K562 (cell line): ENCODE measurements around the gene SHF. TPM values are rescaled to one million over a fixed set of nuclear protein-coding genes. Genes with fewer than 3 reads are reported as not detected.

ENCODE experiments used
- ATAC-seq: fragments of 200-7000 bp; cut with Tn5 transposase; 3 replicates; pipeline ENCODE4 v1.9.1; 2020; ENCODE audit warnings: moderate library complexity
- BruUV-seq: library from RNA; stranded (reverse); fragments of 400-500 nt; replicated peaks from 2 replicates; lab custom pipeline; 2021; lab: Mats Ljungman, UMichigan
- CTCF ChIA-PET: fragments of 300-600 bp; formaldehyde crosslinking; extraction: SDS; loops from one replicate; lab custom pipeline; 2021; ENCODE audit warnings: low intra/inter-chr PET ratio; lab: Yijun Ruan, JAX
- POLR2A ChIA-PET: fragments of 300-600, 350-650 bp; sonication (Branson Sonifier 250); formaldehyde crosslinking; extraction: SDS; loops from one replicate; lab custom pipeline; 2021; ENCODE audit warnings: antibody characterized with exemption, inconsistent platforms; lab: Yijun Ruan, JAX
- DNase-seq, 4 experiments: peaks; one replicate each; pipeline versions ENCODE4 v3.0.0 to v3.0.0-alpha.2; 2011 to 2018; ENCODE audit warnings: low spot score in 3 of 4, mixed read lengths in 3 of 4; ENCODE audit errors: extremely low read depth in 1 of 4
- FAIRE-seq: peaks from 2 replicates; lab custom pipeline; 2011; peaks lifted over from hg19 to GRCh38; lab: Jason Lieb, UNC
- H2AFZ ChIP-seq: 2 replicates; pipeline ENCODE4 v1.6.0; 2011; ENCODE audit warnings: low read depth, low read length, control low read depth, inconsistent platforms
- H3K27ac ChIP-seq: fragments of 200-600 bp; 3 replicates; pipeline ENCODE4 v1.8.0; 2011; ENCODE audit warnings: low read depth, mild to moderate bottlenecking, control low read depth, inconsistent platforms, low read length, moderate library complexity, mixed read lengths; ENCODE audit errors: extremely low read depth
- H3K27me3 ChIP-seq, 2 experiments: fragments of 300-600 bp in 1 of 2; 2 replicates in 1 of 2; 3 replicates in 1 of 2; pipeline versions ENCODE4 v1.6.0 to v1.8.0; 2011; ENCODE audit warnings: inconsistent platforms in 2 of 2, low read length in 2 of 2, mild to moderate bottlenecking in 1 of 2, mixed read lengths in 1 of 2, moderate library complexity in 1 of 2; ENCODE audit not compliant: control insufficient read depth in 2 of 2, insufficient read depth in 2 of 2
- H3K36me3 ChIP-seq: fragments of 300-600 bp; 3 replicates; pipeline ENCODE4 v1.8.0; 2011; ENCODE audit warnings: mild to moderate bottlenecking, low read length, inconsistent platforms; ENCODE audit not compliant: control insufficient read depth, insufficient read depth
- H3K4me1 ChIP-seq, 2 experiments: fragments of 200-600 bp in 1 of 2; replicated peaks in 1 of 2; 2 replicates in 1 of 2; 3 replicates in 1 of 2; pipeline versions ENCODE4 v1.5.1 to v1.8.0; 2011; ENCODE audit warnings: inconsistent platforms in 2 of 2, low read length in 2 of 2, mild to moderate bottlenecking in 1 of 2, mixed read lengths in 1 of 2, moderate library complexity in 1 of 2; ENCODE audit not compliant: control insufficient read depth in 2 of 2, insufficient read depth in 2 of 2
- H3K4me2 ChIP-seq: 2 replicates; pipeline ENCODE4 v1.6.1; 2011; ENCODE audit warnings: low read length, control low read depth, inconsistent platforms, mixed read lengths; ENCODE audit not compliant: insufficient read depth
- H3K4me3 ChIP-seq: fragments of 200-600 bp; sonication (generic), shearing (Covaris generic); 2 replicates; pipeline ENCODE4 v1.5.1; 2016; ENCODE audit warnings: control low read depth, inconsistent platforms
- H3K79me2 ChIP-seq: fragments of 200-600 bp; 3 replicates; pipeline ENCODE4 v1.8.0; 2011; ENCODE audit warnings: low read length, inconsistent platforms; ENCODE audit not compliant: control insufficient read depth, insufficient read depth
- H3K9ac ChIP-seq, 2 experiments: 2 replicates each; pipeline versions ENCODE4 v1.6.0 to v1.6.1; 2011; ENCODE audit warnings: low read depth in 2 of 2, low read length in 2 of 2, control low read depth in 1 of 2, inconsistent platforms in 1 of 2, mild to moderate bottlenecking in 1 of 2, mixed read lengths in 1 of 2; ENCODE audit not compliant: insufficient read depth in 1 of 2
- H3K9me1 ChIP-seq: one replicate; pipeline ENCODE4 v1.6.0; 2011; ENCODE audit warnings: inconsistent platforms, mild to moderate bottlenecking, low read length, moderate library complexity; ENCODE audit not compliant: control insufficient read depth, insufficient read depth
- H3K9me3 ChIP-seq: replicated peaks from 2 replicates; pipeline ENCODE4 v1.5.1; 2011; ENCODE audit warnings: low read depth, low read length, inconsistent platforms; ENCODE audit not compliant: control insufficient read depth, insufficient read depth
- H4K20me1 ChIP-seq: replicated peaks from 2 replicates; pipeline ENCODE4 v1.6.1; 2011; ENCODE audit warnings: low read length, inconsistent platforms, mixed read lengths; ENCODE audit not compliant: control insufficient read depth, insufficient read depth
- CBX1 ChIP-seq: sonication (generic); IDR thresholded peaks from 2 replicates; pipeline ENCODE4 v1.6.1; 2016; ENCODE audit warnings: antibody characterized with exemption, low read depth, mild to moderate bottlenecking
- MEIS2 ChIP-seq: fragments of 450-650 bp; IDR thresholded peaks from 2 replicates; pipeline ENCODE4 v1.6.1; 2014; ENCODE audit warnings: mild to moderate bottlenecking; ENCODE audit not compliant: partially characterized antibody
- NFRKB ChIP-seq: fragments of 450-650 bp; IDR thresholded peaks from 2 replicates; pipeline ENCODE4 v1.6.1; 2016; ENCODE audit warnings: low read depth
- THAP12 ChIP-seq: fragments of 250-450 bp; sonication (Bioruptor Pico); IDR thresholded peaks from 2 replicates; pipeline ENCODE4 v1.9.0; 2021; ENCODE audit warnings: mild to moderate bottlenecking, inconsistent platforms
- WGBS: fragments of 100-300 bp; shearing (Covaris generic); methylation state at CpG from one replicate; pipeline ENCODE4 v1.1.6; 2016; ENCODE audit warnings: low coverage, mixed read lengths; ENCODE audit not compliant: insufficient coverage; ENCODE audit errors: missing lambda C conversion rate; 5-methylcytosine and 5-hydroxymethylcytosine counted together
- in situ Hi-C: fragments of 300-500 bp; cut with MboI; formaldehyde crosslinking; loops from 4 replicates; pipeline ENCODE4 v1.15.0; 2018; ENCODE audit warnings: inconsistent platforms, mixed read lengths
- intact Hi-C: fragments of 100-400 bp; cut with micrococcal nuclease; formaldehyde crosslinking; loops from 2 replicates; pipeline ENCODE4 v1.14.2; 2022
- polyA plus RNA-seq, 8 experiments: library from polyadenylated mRNA; depleted of rRNA in 4 of 8; stranded (reverse) in 5 of 8; unstranded in 3 of 8; fragments of >200 nt; fragmentation: Nextera tagmentation in 2 of 8; fragmentation: Illumina TruSeq in 1 of 8; extraction: Ambion mirVana in 2 of 8; extraction: Trizol in 1 of 8; gene quantifications; 2 replicates each; pipeline versions ENCODE4 v1.2.1 to v1.2.3, GENCODE V29; 2011 to 2014; ENCODE audit warnings: inconsistent platforms in 1 of 8, missing spikeins in 1 of 8
- total RNA-seq, 7 experiments: library from RNA; depleted of rRNA in 6 of 7; stranded (reverse); fragments of >200 nt in 6 of 7; fragmentation: Illumina TruSeq in 2 of 7; extraction: Trizol in 2 of 7; gene quantifications; 2 replicates each; pipeline versions ENCODE4 v1.2.1 to v1.2.3, GENCODE V29; 2011 to 2021; ENCODE audit warnings: low replicate concordance in 1 of 7
- TF ChIP-seq, protein P1 (sequence below), 2 experiments: IDR thresholded peaks in 1 of 2; conservative IDR thresholded peaks in 1 of 2; 2 replicates each; pipeline ENCODE4 v1.6.1; 2016; ENCODE audit warnings: low read depth in 2 of 2, mild to moderate bottlenecking in 1 of 2, missing compliant biosample characterization in 1 of 2, missing genetic modification characterization in 1 of 2, moderate library complexity in 1 of 2
- TF ChIP-seq, protein P2 (sequence below): sonication (generic); formaldehyde crosslinking; IDR thresholded peaks from 2 replicates; pipeline ENCODE4 v1.8.0; 2022; ENCODE audit warnings: mild to moderate bottlenecking, missing genetic modification reagents
- TF ChIP-seq, protein P3 (sequence below): fragments of 450-650 bp; IDR thresholded peaks from 2 replicates; pipeline ENCODE4 v1.6.1; 2018; ENCODE audit not compliant: partially characterized antibody

The SHF gene
- total and polyA plus RNA-seq, 9 of the 15 experiments (the other 6 are each of a cell fraction or from before 2014, with no cell fraction given), result 0.51 to 2.2 (median 0.85) TPM; not detected in 2

GRCh38 chr15:45168751-45169551 is 18.8 kb downstream of the SHF start (continued):
- TF ChIP-seq THAP12 (no peak), NFRKB (peak; percentile 44; the same call in 1 of the 2 replicates)
- TF ChIP-seq, all 486 proteins: peak for 48

GRCh38 chr15:45168286-45168685 is 19.5 kb downstream of the SHF start:
- H3K79me2 ChIP-seq, result peaks cover 3% of the 10 kb centered on the region; the same call in 1 of the 3 replicates
- H3K27me3 ChIP-seq, result no peaks in the 10 kb centered on the region
- no peaks in the 10 kb centered on the region for H4K20me1 ChIP-seq
- no TSS peak for BruUV-seq
- FAIRE-seq (no peak), DNase-seq (no peak), ATAC-seq (no peak)
- intact Hi-C loops, result loop anchor here (10.0 kb wide), 1 partner anchor 447 kb away; no protein-coding TSS in a partner anchor
- 74% methylated on average over 4 of the region's 4 CpGs for WGBS
- H3K9me3 ChIP-seq, result no peaks in the 10 kb centered on the region
- peak overlapping the region; percentile 95 for H2AFZ ChIP-seq
- ChIA-PET CTCF (interaction anchor here (3.0 kb wide), 1 partner anchor 290 kb away, joined by 14 read pairs; no protein-coding TSS in a partner anchor), POLR2A (interaction anchor here (0.6 to 2.7 kb wide), 7 partner anchors 8 to 132 kb away, joined by 3 to 12 read pairs (median 5); no protein-coding TSS in a partner anchor)
- peaks cover 31 to 45% of the 10 kb centered on the region in 2 experiments for H3K4me1 ChIP-seq
- H3K9ac ChIP-seq, result peak overlapping the region; percentile 82 to 97
- H3K4me3 ChIP-seq, result no peak overlapping the region
- in situ Hi-C loops, result no loop called here
- H3K27ac ChIP-seq, result peak overlapping the region; percentile 73
- H3K9me1 ChIP-seq, result no peaks in the 10 kb centered on the region
- H3K4me2 ChIP-seq, result no peak overlapping the region; the same call in 1 of the 2 replicates
- no peaks in the 10 kb centered on the region for H3K36me3 ChIP-seq
- TF ChIP-seq, protein P1, sequence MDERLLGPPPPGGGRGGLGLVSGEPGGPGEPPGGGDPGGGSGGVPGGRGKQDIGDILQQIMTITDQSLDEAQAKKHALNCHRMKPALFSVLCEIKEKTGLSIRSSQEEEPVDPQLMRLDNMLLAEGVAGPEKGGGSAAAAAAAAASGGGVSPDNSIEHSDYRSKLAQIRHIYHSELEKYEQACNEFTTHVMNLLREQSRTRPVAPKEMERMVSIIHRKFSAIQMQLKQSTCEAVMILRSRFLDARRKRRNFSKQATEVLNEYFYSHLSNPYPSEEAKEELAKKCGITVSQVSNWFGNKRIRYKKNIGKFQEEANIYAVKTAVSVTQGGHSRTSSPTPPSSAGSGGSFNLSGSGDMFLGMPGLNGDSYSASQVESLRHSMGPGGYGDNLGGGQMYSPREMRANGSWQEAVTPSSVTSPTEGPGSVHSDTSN (CRISPR knock-in tag; IDR thresholded peaks at IDR 0.05; ENCODE audit: low read depth), result no peak
- TF ChIP-seq, protein P1 (tag; conservative IDR thresholded peaks at IDR 0.05; ENCODE audit: low read depth), result no peak
- TF ChIP-seq MEIS2 (no peak), CBX1 (no peak)
- TF ChIP-seq, protein P2, sequence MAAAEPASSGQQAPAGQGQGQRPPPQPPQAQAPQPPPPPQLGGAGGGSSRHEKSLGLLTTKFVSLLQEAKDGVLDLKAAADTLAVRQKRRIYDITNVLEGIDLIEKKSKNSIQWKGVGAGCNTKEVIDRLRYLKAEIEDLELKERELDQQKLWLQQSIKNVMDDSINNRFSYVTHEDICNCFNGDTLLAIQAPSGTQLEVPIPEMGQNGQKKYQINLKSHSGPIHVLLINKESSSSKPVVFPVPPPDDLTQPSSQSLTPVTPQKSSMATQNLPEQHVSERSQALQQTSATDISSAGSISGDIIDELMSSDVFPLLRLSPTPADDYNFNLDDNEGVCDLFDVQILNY (CRISPR knock-in tag), result no peak
- TF ChIP-seq, protein P3, sequence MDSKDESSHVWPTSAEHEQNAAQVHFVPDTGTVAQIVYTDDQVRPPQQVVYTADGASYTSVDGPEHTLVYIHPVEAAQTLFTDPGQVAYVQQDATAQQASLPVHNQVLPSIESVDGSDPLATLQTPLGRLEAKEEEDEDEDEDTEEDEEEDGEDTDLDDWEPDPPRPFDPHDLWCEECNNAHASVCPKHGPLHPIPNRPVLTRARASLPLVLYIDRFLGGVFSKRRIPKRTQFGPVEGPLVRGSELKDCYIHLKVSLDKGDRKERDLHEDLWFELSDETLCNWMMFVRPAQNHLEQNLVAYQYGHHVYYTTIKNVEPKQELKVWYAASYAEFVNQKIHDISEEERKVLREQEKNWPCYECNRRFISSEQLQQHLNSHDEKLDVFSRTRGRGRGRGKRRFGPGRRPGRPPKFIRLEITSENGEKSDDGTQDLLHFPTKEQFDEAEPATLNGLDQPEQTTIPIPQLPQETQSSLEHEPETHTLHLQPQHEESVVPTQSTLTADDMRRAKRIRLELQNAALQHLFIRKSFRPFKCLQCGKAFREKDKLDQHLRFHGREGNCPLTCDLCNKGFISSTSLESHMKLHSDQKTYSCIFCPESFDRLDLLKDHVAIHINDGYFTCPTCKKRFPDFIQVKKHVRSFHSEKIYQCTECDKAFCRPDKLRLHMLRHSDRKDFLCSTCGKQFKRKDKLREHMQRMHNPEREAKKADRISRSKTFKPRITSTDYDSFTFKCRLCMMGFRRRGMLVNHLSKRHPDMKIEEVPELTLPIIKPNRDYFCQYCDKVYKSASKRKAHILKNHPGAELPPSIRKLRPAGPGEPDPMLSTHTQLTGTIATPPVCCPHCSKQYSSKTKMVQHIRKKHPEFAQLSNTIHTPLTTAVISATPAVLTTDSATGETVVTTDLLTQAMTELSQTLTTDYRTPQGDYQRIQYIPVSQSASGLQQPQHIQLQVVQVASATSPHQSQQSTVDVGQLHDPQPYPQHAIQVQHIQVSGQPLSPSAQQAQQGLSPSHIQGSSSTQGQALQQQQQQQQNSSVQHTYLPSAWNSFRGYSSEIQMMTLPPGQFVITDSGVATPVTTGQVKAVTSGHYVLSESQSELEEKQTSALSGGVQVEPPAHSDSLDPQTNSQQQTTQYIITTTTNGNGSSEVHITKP, result peak; percentile 10
